ENCODE data around the gene LRMDA. TPM values are rescaled to one million over a fixed set of nuclear protein-coding genes. Genes with fewer than 3 reads are reported as not detected.

Gene LRMDA
- total RNA-seq, 1 donor from 2014 or later: 29.9 TPM

DNA sequence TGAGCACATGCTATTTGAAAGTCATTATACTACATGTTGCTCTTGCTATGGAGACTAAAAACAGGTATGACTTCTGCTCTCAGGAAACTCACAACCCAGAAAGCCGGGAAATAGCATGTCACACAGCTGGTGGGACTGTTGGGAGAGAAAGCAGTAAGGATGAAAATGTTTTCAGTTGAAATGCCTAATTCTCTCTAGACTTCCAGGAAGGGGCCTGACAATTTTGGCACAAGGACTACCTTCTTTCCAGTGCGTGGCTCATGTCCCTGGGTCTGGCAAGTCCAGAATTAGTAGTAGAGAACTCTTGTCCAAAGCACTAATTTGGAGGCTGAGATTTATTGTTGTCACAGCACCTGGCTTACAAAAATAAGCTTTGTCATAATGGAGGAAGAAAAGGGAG, 567.6 kb downstream of the LRMDA start:
- Histone ChIP-seq H3K4me1 (no peaks in the 10 kb centered on the region), H3K9me3 (no peaks in the 10 kb centered on the region), H3K27ac (no peak overlapping the region), H3K36me3 (no peaks in the 10 kb centered on the region), H3K4me3 (no peak overlapping the region), H3K27me3 (ENCODE audit: low read depth) (no peaks in the 10 kb centered on the region)
- ATAC-seq (no peak), DNase-seq (no peak)
- no peak for TF ChIP-seq CTCF (IDR thresholded peaks at IDR 0.05)
- intact Hi-C loops (cut with DNase I): no loop called here

DNA sequence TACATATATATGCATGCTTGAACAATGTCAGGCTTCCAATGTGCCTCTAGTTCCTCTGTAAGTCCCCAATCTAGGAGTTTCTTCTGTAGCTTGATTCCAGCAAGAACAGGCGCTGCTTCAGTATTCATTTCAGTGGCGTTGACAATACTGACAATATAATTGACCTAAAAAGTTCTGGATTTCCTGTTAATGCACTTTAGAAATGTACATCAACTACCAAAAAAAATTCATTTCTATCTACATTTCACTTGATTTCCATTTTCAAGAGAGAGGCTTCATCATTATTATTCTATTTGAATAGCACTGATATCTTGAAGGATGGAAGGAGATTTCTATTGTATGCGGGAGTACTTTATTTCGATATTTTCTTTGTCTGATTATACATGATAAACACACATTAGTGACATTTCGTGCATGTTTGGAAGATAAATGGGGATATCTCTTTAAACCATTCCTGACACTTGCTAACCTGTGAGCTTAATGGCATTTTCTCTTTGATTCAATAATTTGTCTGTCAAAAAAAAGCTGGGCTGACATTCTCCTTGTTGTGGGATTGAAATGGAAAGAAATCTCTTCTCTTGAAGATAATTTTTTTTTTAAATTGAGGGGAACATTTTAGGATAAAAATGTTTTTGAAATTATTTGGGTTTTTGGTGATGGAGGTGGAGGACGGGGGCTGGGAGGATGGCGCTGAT, 568.2 kb downstream of the LRMDA start:
- ATAC-seq: no peak

DNA sequence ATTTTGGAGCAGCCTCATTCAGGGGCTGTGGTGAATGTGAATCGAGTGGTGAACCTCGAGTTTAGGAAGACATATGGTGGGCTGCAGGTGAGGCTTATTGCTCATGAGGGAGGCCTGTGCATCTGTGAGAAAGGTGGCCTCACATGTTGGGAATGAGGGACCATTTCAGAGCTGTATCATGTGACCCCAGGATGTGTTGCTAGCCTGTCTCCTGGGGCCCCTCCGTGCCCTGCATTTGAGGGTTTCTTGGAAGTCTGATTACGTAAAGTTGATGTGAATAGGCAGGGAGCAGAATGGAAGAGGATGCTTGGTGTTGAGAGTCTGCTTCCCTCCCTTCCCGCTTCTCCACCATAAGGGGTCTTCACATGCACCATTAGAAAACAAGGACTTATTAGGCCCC, 569.1 kb downstream of the LRMDA start:
- H3K4me3 ChIP-seq: no peak overlapping the region
- no peaks in the 10 kb centered on the region for H3K27me3 ChIP-seq (ENCODE audit: low read depth)
- intact Hi-C loops (cut with DNase I): no loop called here
- H3K27ac ChIP-seq: no peak overlapping the region
- no peak for TF ChIP-seq CTCF (IDR thresholded peaks at IDR 0.05)
- no peaks in the 10 kb centered on the region for H3K36me3 ChIP-seq
- H3K9me3 ChIP-seq: no peaks in the 10 kb centered on the region
- H3K4me1 ChIP-seq: no peaks in the 10 kb centered on the region
- DNase-seq: no peak
- ATAC-seq: no peak

More for the DNA sequence above, 568.2 kb downstream of the LRMDA start:
- H3K4me1 ChIP-seq: no peaks in the 10 kb centered on the region
- no peak overlapping the region for H3K4me3 ChIP-seq
- H3K27ac ChIP-seq: no peak overlapping the region
- TF ChIP-seq CTCF (IDR thresholded peaks at IDR 0.05): no peak
- DNase-seq: no peak
- intact Hi-C loops (cut with DNase I): no loop called here
- H3K36me3 ChIP-seq: no peaks in the 10 kb centered on the region
- H3K27me3 ChIP-seq (ENCODE audit: low read depth): no peaks in the 10 kb centered on the region
- H3K9me3 ChIP-seq: no peaks in the 10 kb centered on the region

DNA sequence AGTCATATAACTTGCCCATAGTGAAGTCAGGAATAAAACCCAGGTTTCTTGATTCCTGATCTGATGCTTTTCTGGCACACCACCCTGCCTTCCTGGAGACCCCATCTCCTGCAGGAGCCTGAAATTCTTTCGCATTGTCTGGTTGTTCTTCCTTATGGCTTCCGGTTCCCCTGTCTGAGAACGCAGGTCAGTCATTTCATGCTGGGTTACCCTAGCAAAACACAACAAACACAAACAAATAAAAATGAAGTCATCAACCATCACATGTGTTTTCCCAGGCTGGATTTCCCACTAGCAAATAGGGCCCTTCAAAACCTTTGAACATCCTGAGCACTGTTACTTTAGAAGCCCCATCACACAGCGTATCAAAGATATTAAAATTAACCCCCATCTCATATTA, 569.6 kb downstream of the LRMDA start:
- intact Hi-C loops (cut with DNase I): no loop called here
- ATAC-seq (no peak), DNase-seq (no peak)
- Histone ChIP-seq H3K36me3 (no peaks in the 10 kb centered on the region), H3K27me3 (ENCODE audit: low read depth) (no peaks in the 10 kb centered on the region), H3K9me3 (no peaks in the 10 kb centered on the region), H3K4me1 (no peaks in the 10 kb centered on the region), H3K27ac (no peak overlapping the region), H3K4me3 (no peak overlapping the region)
- TF ChIP-seq CTCF (IDR thresholded peaks at IDR 0.05): no peak

DNA sequence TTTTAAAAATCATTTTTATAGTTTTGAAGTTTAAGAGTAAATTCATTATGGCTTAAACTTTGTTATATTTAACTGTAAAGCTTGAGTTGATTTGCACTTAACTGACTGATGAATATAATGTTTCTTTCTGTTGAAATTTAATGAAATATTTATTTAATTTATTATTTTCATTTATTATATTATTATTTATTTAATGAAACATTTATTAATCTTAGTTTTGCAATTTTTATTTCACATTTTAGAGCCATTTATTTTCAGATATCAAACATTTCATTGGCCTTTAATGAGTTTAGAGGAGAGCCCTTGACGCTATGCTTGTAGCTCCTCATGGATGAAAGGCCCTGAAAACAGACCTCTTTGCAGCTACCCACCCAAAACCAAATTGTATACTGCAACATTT, 570.0 kb downstream of the LRMDA start:
- Histone ChIP-seq H3K36me3 (no peaks in the 10 kb centered on the region), H3K9me3 (no peaks in the 10 kb centered on the region), H3K4me1 (no peaks in the 10 kb centered on the region), H3K27ac (no peak overlapping the region), H3K27me3 (ENCODE audit: low read depth) (no peaks in the 10 kb centered on the region), H3K4me3 (no peak overlapping the region)
- no peak for DNase-seq
- intact Hi-C loops (cut with DNase I): no loop called here
- ATAC-seq: no peak
- no peak for TF ChIP-seq CTCF (IDR thresholded peaks at IDR 0.05)
